Thyroid gland (tissue), 4 donors: ENCODE measurements around the gene DDX51. TPM values are rescaled to one million over a fixed set of nuclear protein-coding genes. Genes with fewer than 3 reads are reported as not detected.

Experiments
- DNase-seq, 2 donors: peaks; one replicate each; pipeline ENCODE4 v3.0.0-alpha.2; 2019
- H3K27ac ChIP-seq, 3 donors: fragments of 200-600 bp; sonication (generic); 1 replicate in 2 of 3; 2 replicates in 1 of 3; pipeline ENCODE4 v1.5.1; 2016 to 2019; ENCODE audit warnings: mild to moderate bottlenecking in 1 of 3, moderate library complexity in 1 of 3
- H3K27me3 ChIP-seq: fragments of 200-600 bp; sonication (generic); one replicate; pipeline ENCODE4 v1.5.1; 2019
- H3K36me3 ChIP-seq, 2 donors: fragments of 200-600 bp; sonication (generic); one replicate each; pipeline ENCODE4 v1.5.1; 2016 to 2019
- H3K4me1 ChIP-seq, 2 donors: fragments of 200-600 bp; sonication (generic); one replicate each; pipeline ENCODE4 v1.5.1; 2017 to 2019
- H3K4me3 ChIP-seq, 3 donors: fragments of 200-600 bp; sonication (generic); replicated peaks in 1 of 3; 1 replicate in 2 of 3; 2 replicates in 1 of 3; pipeline ENCODE4 v1.5.1; 2016; ENCODE audit warnings: mild to moderate bottlenecking in 1 of 3
- H3K9me3 ChIP-seq: fragments of 200-600 bp; sonication (generic); one replicate; pipeline ENCODE4 v1.5.1; 2017
- POLR2A ChIP-seq, 2 donors: fragments of 450-650 bp; IDR thresholded peaks; one replicate each; pipeline ENCODE4 v1.6.1; 2017; ENCODE audit warnings: antibody characterized with exemption in 2 of 2, mild to moderate bottlenecking in 2 of 2, moderate library complexity in 1 of 2
- WGBS, 2 donors: methylation state at CpG; one replicate each; pipeline ENCODE4 v1.1.5; 2017; 5-methylcytosine and 5-hydroxymethylcytosine counted together
- intact Hi-C: fragments of 100-400 bp; cut with DNase I; formaldehyde crosslinking; loops from one replicate; pipeline ENCODE4 v1.15.1; 2023
- total RNA-seq, 4 donors: library from RNA; depleted of rRNA; stranded (reverse); fragments of >200 nt; gene quantifications; one replicate each; pipeline ENCODE4 v1.2.3, GENCODE V29; 2016
- TF ChIP-seq, protein P1 (sequence below), 6 experiments: fragments of 200-600 bp in 3 of 6; fragments of 450-650 bp in 3 of 6; sonication (generic) in 3 of 6; IDR thresholded peaks; one replicate each; pipeline ENCODE4 v1.5.1; 2016 to 2019; ENCODE audit warnings: antibody characterized with exemption in 6 of 6, mild to moderate bottlenecking in 2 of 6, inconsistent platforms in 1 of 6, moderate library complexity in 1 of 6

The DDX51 gene
- total RNA-seq, 4 donors from 2014 or later, result 11.2 to 23.1 (median 13.7) TPM

DNA sequence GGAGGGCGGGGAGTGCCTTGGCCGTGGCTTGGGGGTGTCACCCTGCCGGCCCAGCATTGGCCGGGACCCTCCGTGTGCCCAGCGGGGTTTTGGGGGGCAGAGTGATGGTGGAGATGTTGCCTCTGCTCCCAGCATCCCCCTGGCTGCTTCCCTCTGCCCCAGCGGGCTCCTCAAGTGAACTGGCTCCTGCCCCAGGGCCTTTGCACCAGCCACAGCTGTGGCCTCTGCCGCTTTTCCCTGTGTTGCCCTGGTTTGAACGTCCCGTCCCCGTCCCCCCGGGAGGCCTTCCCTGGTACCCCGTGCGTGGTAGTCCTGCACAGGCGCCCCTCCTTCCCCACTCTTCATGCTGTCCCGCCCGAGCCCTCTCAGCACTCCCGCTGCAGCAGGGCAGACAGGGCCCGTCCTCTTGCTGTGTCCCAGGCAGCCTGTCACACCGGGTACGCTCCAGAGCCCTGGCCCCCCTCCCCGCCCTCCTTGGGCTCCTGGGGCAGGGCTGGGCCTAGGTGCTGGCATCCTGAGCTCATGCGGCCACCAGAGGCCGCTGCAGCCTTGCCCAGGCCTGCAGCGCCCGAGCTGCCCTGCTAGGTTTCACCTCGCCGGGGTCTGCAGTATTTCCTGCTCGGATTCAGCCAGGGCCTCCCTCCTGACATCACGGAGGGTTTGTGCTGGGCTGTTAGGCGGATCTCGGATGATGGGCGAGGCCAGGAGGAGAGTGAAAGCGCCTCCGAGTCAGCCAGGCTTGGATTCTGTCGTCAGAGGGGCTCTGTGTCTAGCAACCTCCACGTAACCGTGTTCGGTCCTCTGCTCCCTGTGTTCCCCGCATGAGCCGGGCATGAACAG is 9.6 kb upstream of the DDX51 start:
- TF ChIP-seq, protein P1, sequence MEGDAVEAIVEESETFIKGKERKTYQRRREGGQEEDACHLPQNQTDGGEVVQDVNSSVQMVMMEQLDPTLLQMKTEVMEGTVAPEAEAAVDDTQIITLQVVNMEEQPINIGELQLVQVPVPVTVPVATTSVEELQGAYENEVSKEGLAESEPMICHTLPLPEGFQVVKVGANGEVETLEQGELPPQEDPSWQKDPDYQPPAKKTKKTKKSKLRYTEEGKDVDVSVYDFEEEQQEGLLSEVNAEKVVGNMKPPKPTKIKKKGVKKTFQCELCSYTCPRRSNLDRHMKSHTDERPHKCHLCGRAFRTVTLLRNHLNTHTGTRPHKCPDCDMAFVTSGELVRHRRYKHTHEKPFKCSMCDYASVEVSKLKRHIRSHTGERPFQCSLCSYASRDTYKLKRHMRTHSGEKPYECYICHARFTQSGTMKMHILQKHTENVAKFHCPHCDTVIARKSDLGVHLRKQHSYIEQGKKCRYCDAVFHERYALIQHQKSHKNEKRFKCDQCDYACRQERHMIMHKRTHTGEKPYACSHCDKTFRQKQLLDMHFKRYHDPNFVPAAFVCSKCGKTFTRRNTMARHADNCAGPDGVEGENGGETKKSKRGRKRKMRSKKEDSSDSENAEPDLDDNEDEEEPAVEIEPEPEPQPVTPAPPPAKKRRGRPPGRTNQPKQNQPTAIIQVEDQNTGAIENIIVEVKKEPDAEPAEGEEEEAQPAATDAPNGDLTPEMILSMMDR (IDR thresholded peaks at IDR 0.05), result peak; percentile 87 to 98 (median 93)
- TF ChIP-seq POLR2A (IDR thresholded peaks at IDR 0.05), result no peak
- peak; percentile 86 to 89 for DNase-seq
- Histone ChIP-seq H3K36me3 (no peaks in the 10 kb centered on the region), H3K27me3 (no peaks in the 10 kb centered on the region), H3K27ac (no peak overlapping the region), H3K9me3 (no peaks in the 10 kb centered on the region), H3K4me1 (peaks cover 0 to 8% of the 10 kb centered on the region in 2 donors), H3K4me3 (peak overlapping the region in 1 of 3 donors; percentile 10)
- intact Hi-C loops, result loop anchor here (5.0 to 10.0 kb wide), 3 partner anchors 189 to 461 kb away; partner anchors contain the start of genes LRCOL1 and P2RX2
- WGBS, 2 donors, result 46 to 57% methylated on average over 6 to 35 of the region's 41 CpGs

DNA sequence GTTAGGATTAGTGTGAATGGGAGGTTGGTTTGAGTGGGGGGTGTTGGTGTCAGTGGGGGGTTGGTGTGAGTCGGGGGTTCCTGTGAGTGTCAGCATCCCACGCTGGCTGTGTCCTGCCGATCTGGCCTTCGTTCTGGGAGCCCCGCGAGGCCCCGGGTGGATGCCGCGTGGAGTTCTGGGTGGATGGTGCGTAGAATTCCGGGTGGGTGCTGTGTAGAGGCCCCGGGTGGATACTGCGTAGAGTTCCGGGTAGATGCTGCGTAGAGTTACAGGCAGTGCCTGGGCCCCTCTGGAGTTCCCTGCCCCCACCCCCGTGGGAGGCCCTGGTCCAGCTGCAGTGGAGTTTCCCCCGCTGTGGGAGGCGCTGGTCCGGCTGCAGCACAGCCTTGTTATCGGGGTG is 8.8 kb upstream of the DDX51 start:
- no peaks in the 10 kb centered on the region for H3K36me3 ChIP-seq
- no peaks in the 10 kb centered on the region for H3K27me3 ChIP-seq
- DNase-seq, result no peak
- H3K9me3 ChIP-seq, result no peaks in the 10 kb centered on the region
- no peak overlapping the region for H3K27ac ChIP-seq
- WGBS, 2 donors, result 90 to 95% methylated on average over 17 to 18 of the region's 20 CpGs
- TF ChIP-seq, protein P1 (IDR thresholded peaks at IDR 0.05), result no peak
- TF ChIP-seq POLR2A (IDR thresholded peaks at IDR 0.05), result no peak
- no peak overlapping the region for H3K4me3 ChIP-seq
- intact Hi-C loops, result loop anchor here (5.0 to 10.0 kb wide), 3 partner anchors 189 to 462 kb away; partner anchors contain the start of genes LRCOL1 and P2RX2
- H3K4me1 ChIP-seq, result peaks cover 0 to 8% of the 10 kb centered on the region in 2 donors

DNA sequence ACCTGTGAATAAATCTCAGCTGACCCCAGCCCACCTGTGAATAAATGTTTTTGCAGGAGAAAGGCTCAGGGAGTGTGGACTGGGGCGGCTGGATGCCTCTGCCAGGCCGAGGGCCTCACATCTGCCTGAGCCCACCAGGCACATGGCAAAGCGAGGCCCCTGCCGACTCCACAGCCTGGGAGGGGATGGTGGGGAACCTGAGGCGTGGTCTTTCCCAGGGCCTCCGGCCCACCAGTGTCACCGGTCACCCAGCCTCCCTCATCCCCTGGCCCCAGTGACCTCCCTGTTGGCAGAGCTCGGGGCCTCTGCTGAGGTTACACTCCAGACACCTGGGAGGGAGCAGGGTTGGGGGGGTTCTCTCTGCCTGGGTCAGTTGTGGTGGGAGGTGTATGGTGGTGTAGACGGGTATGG is 8.3 kb upstream of the DDX51 start:
- 100% methylated on average over 1 to 2 of the region's 9 CpGs for WGBS, 2 donors
- H3K36me3 ChIP-seq, result no peaks in the 10 kb centered on the region

DNA sequence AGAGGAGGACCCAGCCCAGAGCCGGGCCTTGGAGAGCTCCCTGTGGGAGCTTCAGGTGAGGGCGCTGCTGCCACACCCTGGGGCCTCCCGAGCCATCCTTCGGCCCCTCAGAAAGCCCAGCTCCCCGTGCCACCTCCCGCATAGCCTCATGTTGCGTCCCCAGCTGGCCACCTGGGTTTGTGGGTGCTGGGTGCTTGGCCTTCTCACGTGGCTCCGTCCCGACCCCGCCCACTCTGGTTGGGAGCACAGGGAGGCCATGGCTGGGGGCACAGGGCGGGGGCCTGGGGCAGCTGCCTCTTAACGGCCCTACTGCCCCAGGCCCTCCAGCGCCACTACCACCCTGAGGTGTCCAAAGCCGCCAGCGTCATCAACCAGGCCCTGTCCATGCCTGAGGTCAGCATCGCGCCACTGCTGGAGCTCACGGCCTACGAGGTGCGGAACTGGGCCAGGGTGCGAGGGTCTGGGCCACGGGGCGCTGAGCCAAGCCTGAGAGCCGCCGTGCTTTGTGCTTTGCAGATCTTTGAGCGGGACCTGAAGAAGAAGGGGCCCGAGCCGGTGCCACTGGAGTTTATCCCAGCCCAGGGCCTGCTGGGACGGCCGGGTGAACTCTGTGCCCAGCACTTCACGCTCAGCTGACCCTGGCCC is 7.8 kb upstream of the DDX51 start:
- Histone ChIP-seq H3K27me3 (no peaks in the 10 kb centered on the region), H3K9me3 (no peaks in the 10 kb centered on the region), H3K36me3 (no peaks in the 10 kb centered on the region), H3K27ac (no peak overlapping the region), H3K4me1 (peaks cover 0 to 8% of the 10 kb centered on the region in 2 donors), H3K4me3 (no peak overlapping the region)
- 96 to 98% methylated on average over 5 to 20 of the region's 32 CpGs for WGBS, 2 donors
- no peak for DNase-seq
- intact Hi-C loops, result loop anchor here (5.0 to 10.0 kb wide), 3 partner anchors 190 to 463 kb away; partner anchors contain the start of genes LRCOL1 and P2RX2
- no peak for TF ChIP-seq POLR2A (IDR thresholded peaks at IDR 0.05)
- TF ChIP-seq, protein P1 (IDR thresholded peaks at IDR 0.05), result no peak

More for the DNA sequence above, 8.3 kb upstream of the DDX51 start:
- TF ChIP-seq, protein P1 (IDR thresholded peaks at IDR 0.05), result no peak
- no peak for TF ChIP-seq POLR2A (IDR thresholded peaks at IDR 0.05)
- H3K4me1 ChIP-seq, result peaks cover 0 to 8% of the 10 kb centered on the region in 2 donors
- H3K9me3 ChIP-seq, result no peaks in the 10 kb centered on the region
- H3K27me3 ChIP-seq, result no peaks in the 10 kb centered on the region
- no peak overlapping the region for H3K27ac ChIP-seq
- no peak overlapping the region for H3K4me3 ChIP-seq
- DNase-seq, result no peak
- intact Hi-C loops, result loop anchor here (5.0 to 10.0 kb wide), 3 partner anchors 190 to 462 kb away; partner anchors contain the start of genes LRCOL1 and P2RX2
